Thoracic aorta (tissue), 2 donors: ENCODE data around the gene SNIP1. TPM values are rescaled to one million over a fixed set of nuclear protein-coding genes. Genes with fewer than 3 reads are reported as not detected.
"Not testable (repeated sequence)": the region's sequence is repeated elsewhere in the genome, so short reads cannot be mapped to it uniquely, and the experiment has no call there.

Experiments used
- ATAC-seq: fragments of 150-250 bp; one replicate; pipeline ENCODE4 v1.8.0; 2017; ENCODE audit warnings: low read depth; ENCODE audit not compliant: insufficient number of reproducible peaks, low FRiP score
- DNase-seq: peaks from one replicate; pipeline ENCODE4 v3.0.0-alpha.2; 2020; ENCODE audit warnings: low spot score
- H3K27ac ChIP-seq, 2 donors: fragments of 200-600 bp; sonication (generic); 1 replicate in 1 of 2; 2 replicates in 1 of 2; pipeline ENCODE4 v1.5.1; 2016; ENCODE audit warnings: mild to moderate bottlenecking in 2 of 2, moderate library complexity in 2 of 2
- H3K27me3 ChIP-seq: fragments of 200-600 bp; sonication (generic); replicated peaks from 2 replicates; pipeline ENCODE4 v1.6.0; 2016; ENCODE audit warnings: mild to moderate bottlenecking; ENCODE audit not compliant: insufficient read depth
- H3K36me3 ChIP-seq: fragments of 200-600 bp; sonication (generic); one replicate; pipeline ENCODE4 v1.5.1; 2016
- H3K4me1 ChIP-seq, 2 donors: fragments of 200-600 bp; sonication (generic); 1 replicate in 1 of 2; 2 replicates in 1 of 2; pipeline versions ENCODE4 v1.5.1 to v1.6.0; 2016; ENCODE audit warnings: low read depth in 2 of 2, mild to moderate bottlenecking in 1 of 2; ENCODE audit not compliant: control insufficient read depth in 1 of 2
- H3K4me3 ChIP-seq: fragments of 200-600 bp; sonication (generic); 2 replicates; pipeline ENCODE4 v1.5.1; 2016; ENCODE audit warnings: mild to moderate bottlenecking
- H3K9me3 ChIP-seq: fragments of 200-600 bp; sonication (generic); 2 replicates; pipeline ENCODE4 v1.5.1; 2016
- CTCF ChIP-seq: fragments of 200-600 bp; sonication (generic); IDR thresholded peaks from one replicate; pipeline ENCODE4 v1.5.1; 2019; ENCODE audit warnings: antibody characterized with exemption
- total RNA-seq, 2 donors: library from RNA; depleted of rRNA; stranded (reverse); fragments of >200 nt; gene quantifications; one replicate each; pipeline versions ENCODE4 v1.1.0 to v1.2.3, GENCODE V29; 2016

Gene SNIP1
- total RNA-seq, 2 donors from 2014 or later: 12.3 to 26.2 TPM

DNA sequence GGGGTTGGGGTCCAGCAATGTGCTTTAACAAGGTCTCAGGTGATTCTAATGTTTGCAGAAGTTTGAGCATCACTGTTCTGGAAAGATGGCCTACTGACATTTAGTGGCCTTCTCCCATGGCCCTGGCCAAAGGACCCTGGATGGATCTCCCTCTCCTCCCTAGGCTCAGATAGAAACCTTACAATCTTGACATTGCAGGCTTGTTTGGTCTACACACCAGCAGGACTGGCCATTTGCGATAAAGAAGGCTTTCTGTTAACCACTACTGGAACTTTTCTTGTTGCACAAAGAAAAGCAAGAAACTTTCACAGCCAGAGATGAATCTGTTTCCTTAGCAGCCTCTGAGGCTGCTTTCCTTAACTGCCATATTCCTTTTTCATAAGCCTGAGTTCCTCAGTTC, 8.9 kb upstream of the SNIP1 start:
- no peak for TF ChIP-seq CTCF
- Histone ChIP-seq H3K4me3 (no peak overlapping the region), H3K9me3 (no peaks in the 10 kb centered on the region), H3K27me3 (no peaks in the 10 kb centered on the region), H3K36me3 (peaks cover 19% of the 10 kb centered on the region), H3K4me1 (no peaks in the 10 kb centered on the region), H3K27ac (peak overlapping the region in 1 of 2 donors; percentile 48)
- ATAC-seq: no peak
- no peak for DNase-seq

DNA sequence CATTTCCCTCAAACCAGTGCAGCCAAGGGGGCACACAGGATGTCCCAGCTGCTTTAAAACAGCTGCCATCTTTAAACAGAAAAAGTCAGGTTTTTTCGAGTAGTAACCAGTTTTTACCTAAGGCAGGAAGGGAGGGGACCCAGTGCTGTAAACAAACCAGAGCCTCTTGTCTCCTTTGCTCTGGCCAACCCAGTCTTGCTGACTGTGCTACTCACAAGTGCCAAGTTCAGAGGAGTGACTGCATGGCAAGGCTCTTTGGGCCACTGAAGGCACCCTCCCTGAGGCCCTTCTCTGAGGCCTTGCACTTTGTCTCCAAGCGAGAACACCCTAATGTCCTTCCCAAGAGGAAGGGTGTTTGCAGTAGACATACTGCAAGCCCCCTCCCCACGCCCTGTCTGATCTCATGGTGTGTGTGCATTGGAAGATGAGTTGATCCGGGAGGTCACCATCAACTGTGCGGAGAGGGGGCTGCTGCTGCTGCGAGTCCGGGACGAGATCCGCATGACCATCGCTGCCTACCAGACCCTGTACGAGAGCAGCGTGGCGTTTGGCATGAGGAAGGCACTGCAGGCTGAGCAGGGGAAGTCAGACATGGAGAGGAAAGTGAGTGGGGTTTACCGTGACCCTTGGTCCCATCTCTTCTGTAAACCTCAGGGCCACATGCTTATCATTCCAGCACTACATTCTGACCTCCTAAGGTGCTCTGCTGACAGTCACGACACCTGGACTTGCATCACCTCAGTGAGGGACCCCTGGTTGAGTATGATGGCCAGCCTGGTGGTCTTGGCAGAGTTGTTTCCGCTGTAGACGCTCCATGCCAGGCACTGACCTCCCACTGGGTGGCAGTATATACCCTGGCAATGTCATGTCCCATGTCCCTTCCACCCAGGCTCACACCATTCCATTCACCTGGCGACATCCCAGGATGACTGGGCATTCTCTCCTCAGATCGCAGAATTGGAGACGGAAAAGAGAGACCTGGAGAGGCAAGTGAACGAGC, 7.3 kb upstream of the SNIP1 start:
- no peak overlapping the region for H3K27ac ChIP-seq
- no peaks in the 10 kb centered on the region for H3K27me3 ChIP-seq
- H3K36me3 ChIP-seq: peaks cover 10% of the 10 kb centered on the region
- H3K4me1 ChIP-seq: peaks cover 0 to 12% of the 10 kb centered on the region in 2 donors
- ATAC-seq: no peak
- no peak overlapping the region for H3K4me3 ChIP-seq
- peak; percentile 33 for TF ChIP-seq CTCF
- DNase-seq: no peak
- H3K9me3 ChIP-seq: no peaks in the 10 kb centered on the region

GRCh38 chr1:37560401-37561132, 6.5 kb upstream of the SNIP1 start:
- H3K27me3 ChIP-seq: no peaks in the 10 kb centered on the region
- ATAC-seq (no peak), DNase-seq (no peak)
- H3K36me3 ChIP-seq: peaks cover 3% of the 10 kb centered on the region
- TF ChIP-seq CTCF: no peak
- no peak overlapping the region for H3K27ac ChIP-seq
- H3K9me3 ChIP-seq: no peaks in the 10 kb centered on the region
- H3K4me3 ChIP-seq: no peak overlapping the region
- H3K4me1 ChIP-seq: peaks cover 0 to 18% of the 10 kb centered on the region in 2 donors

DNA sequence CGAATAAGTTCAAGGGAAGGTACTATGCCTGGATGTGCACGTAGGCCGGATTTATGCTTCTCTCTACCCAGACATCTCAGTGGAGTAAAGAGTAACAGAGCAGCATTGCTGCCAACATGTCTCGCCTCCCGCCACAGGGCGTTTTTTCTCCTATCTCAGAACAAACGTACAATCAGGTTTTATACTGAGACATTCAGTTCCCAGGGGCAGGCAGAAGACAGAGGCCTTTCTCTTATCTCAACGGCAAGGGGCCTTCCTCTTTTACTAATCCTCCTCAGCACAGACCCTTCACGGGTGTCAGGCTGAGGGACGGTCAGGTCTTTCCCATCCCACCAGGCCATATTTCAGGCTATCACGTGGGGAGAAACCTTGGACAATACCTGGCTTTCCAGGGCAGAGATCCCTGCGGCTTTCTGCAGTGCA, 5.9 kb upstream of the SNIP1 start:
- peaks cover 0 to 18% of the 10 kb centered on the region in 2 donors for H3K4me1 ChIP-seq
- H3K36me3 ChIP-seq, H3K4me3 ChIP-seq, H3K9me3 ChIP-seq, H3K27ac ChIP-seq, ATAC-seq, H3K27me3 ChIP-seq, DNase-seq: not testable (repeated sequence)

DNA sequence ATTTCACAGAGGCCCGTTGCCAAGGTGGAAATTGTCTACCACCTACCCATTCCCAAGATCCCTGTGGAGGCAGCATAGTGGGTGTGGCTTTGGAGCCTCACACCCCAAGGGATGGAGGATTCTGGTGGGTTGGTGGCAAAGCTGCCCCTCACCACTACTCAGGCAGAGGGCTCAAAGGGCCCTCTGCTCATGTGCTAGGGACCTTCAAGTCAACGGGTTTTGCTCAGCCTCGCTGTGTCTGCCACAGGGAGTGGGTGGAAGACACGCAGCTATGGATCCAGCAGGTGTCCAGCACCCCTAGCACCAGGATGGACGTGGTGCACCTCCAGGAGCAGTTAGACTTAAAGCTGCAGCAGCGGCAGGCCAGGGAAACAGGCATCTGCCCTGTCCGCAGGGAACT, 5.0 kb upstream of the SNIP1 start:
- DNase-seq (no peak), ATAC-seq (no peak)
- Histone ChIP-seq H3K9me3 (no peaks in the 10 kb centered on the region), H3K36me3 (no peaks in the 10 kb centered on the region), H3K27ac (no peak overlapping the region), H3K27me3 (no peaks in the 10 kb centered on the region), H3K4me3 (no peak overlapping the region), H3K4me1 (peaks cover 0 to 18% of the 10 kb centered on the region in 2 donors)
- TF ChIP-seq CTCF: no peak
